WTC11 (cell line): ENCODE measurements around the gene ZC3H12A. TPM values are rescaled to one million over a fixed set of nuclear protein-coding genes. Genes with fewer than 3 reads are reported as not detected.

ENCODE experiments used
- ATAC-seq: fragments of 200-7000 bp; cut with Tn5 transposase; 2 replicates; pipeline ENCODE4 v1.10.0; 2021; ENCODE audit warnings: mild to moderate bottlenecking, moderate library complexity
- CTCF ChIA-PET: fragments of 300-600 bp; sonication (Branson Sonifier 250); formaldehyde crosslinking; loops from one replicate; lab custom pipeline; 2021; ENCODE audit warnings: antibody characterized with exemption; lab: Charles Lee
- POLR2A ChIA-PET: fragments of 350-600 bp; sonication (Branson Sonifier 250); formaldehyde crosslinking; loops from one replicate; lab custom pipeline; 2021; ENCODE audit warnings: antibody characterized with exemption; lab: Charles Lee
- DNase-seq: peaks from one replicate; pipeline ENCODE4 v3.0.0; 2021; ENCODE audit warnings: low spot score
- H3K27ac Mint-ChIP-seq: 2 replicates; pipeline ENCODE4 v1.8.0; 2021; ENCODE audit warnings: mixed read lengths
- H3K27me3 Mint-ChIP-seq: 2 replicates; pipeline ENCODE4 v1.8.0; 2021; ENCODE audit warnings: low read depth, mild to moderate bottlenecking, moderate library complexity, mixed read lengths
- H3K36me3 Mint-ChIP-seq: 2 replicates; pipeline ENCODE4 v1.8.0; 2021; ENCODE audit warnings: mixed read lengths
- H3K4me1 Mint-ChIP-seq: 2 replicates; pipeline ENCODE4 v1.8.0; 2022; ENCODE audit warnings: mixed read lengths
- H3K4me3 Mint-ChIP-seq: 2 replicates; pipeline ENCODE4 v1.8.0; 2021; ENCODE audit warnings: mild to moderate bottlenecking, moderate library complexity, mixed read lengths
- H3K9me3 Mint-ChIP-seq: 2 replicates; pipeline ENCODE4 v1.8.0; 2021; ENCODE audit warnings: mixed read lengths
- AR ChIP-seq: fragments of 250-450 bp; sonication (Bioruptor Pico); IDR thresholded peaks from 2 replicates; pipeline ENCODE4 v1.9.0; 2021; ENCODE audit warnings: mild to moderate bottlenecking
- ARID4B ChIP-seq: sonication (generic); formaldehyde crosslinking; IDR thresholded peaks from 2 replicates; pipeline ENCODE4 v1.8.0; 2023; ENCODE audit warnings: missing genetic modification reagents, mild to moderate bottlenecking, borderline replicate concordance
- ATF1 ChIP-seq: sonication (generic); formaldehyde crosslinking; IDR thresholded peaks from 2 replicates; pipeline ENCODE4 v1.8.1; 2023; ENCODE audit warnings: mild to moderate bottlenecking, moderate library complexity, missing genetic modification reagents
- CREM ChIP-seq: sonication (generic); formaldehyde crosslinking; IDR thresholded peaks from 2 replicates; pipeline ENCODE4 v1.8.1; 2022; ENCODE audit warnings: mild to moderate bottlenecking, missing genetic modification reagents, moderate library complexity
- E2F1 ChIP-seq: sonication (generic); formaldehyde crosslinking; IDR thresholded peaks from 2 replicates; pipeline ENCODE4 v1.8.0; 2022; ENCODE audit warnings: mild to moderate bottlenecking, missing genetic modification reagents
- NFATC4 ChIP-seq: fragments of 250-450 bp; sonication (Bioruptor Pico); IDR thresholded peaks from 2 replicates; pipeline ENCODE4 v1.9.0; 2021; ENCODE audit warnings: mild to moderate bottlenecking
- NFE2L1 ChIP-seq: sonication (generic); formaldehyde crosslinking; IDR thresholded peaks from 2 replicates; pipeline ENCODE4 v1.8.1; 2023; ENCODE audit warnings: missing genetic modification reagents
- NR3C1 ChIP-seq: sonication (generic); formaldehyde crosslinking; conservative IDR thresholded peaks from 2 replicates; pipeline ENCODE4 v1.8.1; 2023; ENCODE audit warnings: low read depth, mild to moderate bottlenecking, missing genetic modification reagents
- PREB ChIP-seq: sonication (generic); formaldehyde crosslinking; IDR thresholded peaks from 2 replicates; pipeline ENCODE4 v1.8.1; 2022; ENCODE audit warnings: mild to moderate bottlenecking, missing genetic modification reagents, moderate library complexity, borderline replicate concordance
- RELA ChIP-seq: sonication (generic); formaldehyde crosslinking; IDR thresholded peaks from 2 replicates; pipeline ENCODE4 v1.8.1; 2022; ENCODE audit warnings: missing genetic modification reagents, mild to moderate bottlenecking, borderline replicate concordance
- RORB ChIP-seq: fragments of 250-450 bp; sonication (Bioruptor Pico); IDR thresholded peaks from 2 replicates; pipeline ENCODE4 v1.9.0; 2021; ENCODE audit warnings: mild to moderate bottlenecking
- SMAD4 ChIP-seq: sonication (generic); formaldehyde crosslinking; IDR thresholded peaks from 2 replicates; pipeline ENCODE4 v1.8.0; 2022; ENCODE audit warnings: mild to moderate bottlenecking, missing genetic modification reagents
- TP53 ChIP-seq: sonication (generic); formaldehyde crosslinking; IDR thresholded peaks from 2 replicates; pipeline ENCODE4 v1.8.1; 2023; ENCODE audit warnings: mild to moderate bottlenecking, missing genetic modification reagents
- USF1 ChIP-seq: sonication (generic); formaldehyde crosslinking; IDR thresholded peaks from 2 replicates; pipeline ENCODE4 v1.8.0; 2022; ENCODE audit warnings: mild to moderate bottlenecking, missing genetic modification reagents
- ZNF138 ChIP-seq: sonication (generic); formaldehyde crosslinking; conservative IDR thresholded peaks from 2 replicates; pipeline ENCODE4 v1.8.1; 2022; ENCODE audit warnings: mild to moderate bottlenecking, moderate library complexity, missing genetic modification reagents
- ZSCAN18 ChIP-seq: fragments of 250-450 bp; sonication (Bioruptor Pico); IDR thresholded peaks from 2 replicates; pipeline ENCODE4 v2.1.2; 2022; ENCODE audit warnings: mild to moderate bottlenecking, moderate library complexity
- total RNA-seq: library from RNA; stranded (reverse); gene quantifications from 3 replicates; pipeline ENCODE4 v1.2.3, GENCODE V29; 2021

The ZC3H12A gene
- total RNA-seq, 1 experiment from 2014 or later: 10.9 TPM

GRCh38 chr1:37453647-37454046, 20.7 kb upstream of the ZC3H12A start:
- DNase-seq (no peak), ATAC-seq (no peak)
- no peak overlapping the region for H3K27ac Mint-ChIP-seq
- H3K4me1 Mint-ChIP-seq: peaks cover 50% of the 10 kb centered on the region
- CTCF ChIA-PET: interaction anchor here (1.0 to 14.1 kb wide), 7 partner anchors 16 to 61 kb away, joined by 3 to 279 read pairs (median 16); partner anchors contain the start of gene MEAF6
- H3K4me3 Mint-ChIP-seq: no peak overlapping the region
- no peak for TF ChIP-seq SMAD4
- no peak for TF ChIP-seq E2F1 (CRISPR knock-in tag)
- no peak for TF ChIP-seq RELA (CRISPR knock-in tag)
- no peak for TF ChIP-seq ATF1 (CRISPR knock-in tag)
- TF ChIP-seq NR3C1 (CRISPR knock-in tag): no peak
- TF ChIP-seq ZSCAN18 (CRISPR knock-in tag): no peak
- TF ChIP-seq NFE2L1 (CRISPR knock-in tag): no peak
- no peak for TF ChIP-seq USF1
- TF ChIP-seq ZNF138: no peak
- no peak for TF ChIP-seq ARID4B (CRISPR knock-in tag)
- TF ChIP-seq NFATC4 (CRISPR knock-in tag): no peak
- TF ChIP-seq CREM: no peak
- no peak for TF ChIP-seq TP53 (CRISPR knock-in tag)
- no peak for TF ChIP-seq PREB (CRISPR knock-in tag)
- no peak for TF ChIP-seq RORB
- no peak for TF ChIP-seq AR (CRISPR knock-in tag)
- no peaks in the 10 kb centered on the region for H3K27me3 Mint-ChIP-seq
- POLR2A ChIA-PET: no interaction called here
- no peaks in the 10 kb centered on the region for H3K36me3 Mint-ChIP-seq
- no peaks in the 10 kb centered on the region for H3K9me3 Mint-ChIP-seq
